ENCODE measurements around the gene SSH2.

DNA sequence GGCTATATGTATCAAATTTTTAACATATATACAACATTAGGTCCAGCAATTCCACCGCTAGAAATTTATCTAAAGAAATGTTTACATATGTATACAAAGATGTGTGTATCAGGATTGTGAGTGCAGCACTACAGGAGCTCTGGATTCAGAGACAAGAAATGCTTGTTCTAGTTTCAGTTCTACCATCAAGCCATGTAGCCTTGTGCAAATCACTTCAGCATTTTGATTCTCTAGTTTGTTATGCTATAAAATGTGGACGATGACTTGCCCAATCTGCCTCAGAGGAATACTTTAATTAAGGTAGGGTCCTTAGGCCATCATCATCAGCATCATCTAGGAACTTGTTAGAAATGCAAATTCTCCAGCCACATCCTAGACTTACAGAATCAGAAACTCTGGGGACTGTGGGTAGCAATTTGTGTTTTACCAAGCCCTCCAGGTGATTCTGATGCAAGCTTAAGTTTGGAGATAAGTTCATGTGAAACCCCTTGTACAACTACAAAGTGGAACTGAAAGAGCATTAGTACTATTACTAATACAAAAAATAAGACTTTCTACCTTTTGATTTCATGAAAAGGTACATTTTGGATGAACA lies 176.1 kb downstream of the SSH2 start:
- TF ChIP-seq EZH2phosphoT487 (IDR thresholded peaks at IDR 0.05; ENCODE audit: low read depth, severe bottlenecking, unreplicated experiment) (no peak), EZH2 (IDR thresholded peaks at IDR 0.05; ENCODE audit: borderline replicate concordance) (no peak)
- TF ChIP-seq, protein P1, sequence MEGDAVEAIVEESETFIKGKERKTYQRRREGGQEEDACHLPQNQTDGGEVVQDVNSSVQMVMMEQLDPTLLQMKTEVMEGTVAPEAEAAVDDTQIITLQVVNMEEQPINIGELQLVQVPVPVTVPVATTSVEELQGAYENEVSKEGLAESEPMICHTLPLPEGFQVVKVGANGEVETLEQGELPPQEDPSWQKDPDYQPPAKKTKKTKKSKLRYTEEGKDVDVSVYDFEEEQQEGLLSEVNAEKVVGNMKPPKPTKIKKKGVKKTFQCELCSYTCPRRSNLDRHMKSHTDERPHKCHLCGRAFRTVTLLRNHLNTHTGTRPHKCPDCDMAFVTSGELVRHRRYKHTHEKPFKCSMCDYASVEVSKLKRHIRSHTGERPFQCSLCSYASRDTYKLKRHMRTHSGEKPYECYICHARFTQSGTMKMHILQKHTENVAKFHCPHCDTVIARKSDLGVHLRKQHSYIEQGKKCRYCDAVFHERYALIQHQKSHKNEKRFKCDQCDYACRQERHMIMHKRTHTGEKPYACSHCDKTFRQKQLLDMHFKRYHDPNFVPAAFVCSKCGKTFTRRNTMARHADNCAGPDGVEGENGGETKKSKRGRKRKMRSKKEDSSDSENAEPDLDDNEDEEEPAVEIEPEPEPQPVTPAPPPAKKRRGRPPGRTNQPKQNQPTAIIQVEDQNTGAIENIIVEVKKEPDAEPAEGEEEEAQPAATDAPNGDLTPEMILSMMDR (IDR thresholded peaks at IDR 0.05; ENCODE audit: poor library complexity): no peak
